SU-DHL-6 (cell line): Measurements from ENCODE around the gene AGBL5.

Experiments used
- H2AFZ ChIP-seq: fragments of 200-600 bp; sonication (generic); 2 replicates; pipeline ENCODE4 v1.6.1; 2014; ENCODE audit warnings: low read depth, mild to moderate bottlenecking, moderate library complexity, mixed read lengths, antibody characterized with exemption, low read length; ENCODE audit not compliant: severe bottlenecking
- H3F3A ChIP-seq: fragments of 200-600 bp; shearing (Covaris generic); 2 replicates; pipeline ENCODE4 v1.6.0; 2016; ENCODE audit warnings: antibody characterized with exemption, mild to moderate bottlenecking; ENCODE audit not compliant: insufficient read depth
- H3K27ac ChIP-seq: fragments of 200-600 bp; sonication (generic); 2 replicates; pipeline ENCODE4 v1.5.1; 2016; ENCODE audit warnings: low read depth, mild to moderate bottlenecking, low read length, moderate library complexity, mixed read lengths
- H3K27me3 ChIP-seq: fragments of 200-600 bp; sonication (generic), shearing (Covaris generic); 2 replicates; pipeline ENCODE4 v1.6.0; 2014; ENCODE audit warnings: mild to moderate bottlenecking, low read length
- H3K36me3 ChIP-seq: fragments of 200-600 bp; sonication (generic); 2 replicates; pipeline ENCODE4 v1.6.1; 2014; ENCODE audit warnings: mild to moderate bottlenecking, low read length, mixed read lengths
- H3K4me2 ChIP-seq: fragments of 300-600, 200-600 bp; shearing (Covaris generic), sonication (generic); 2 replicates; pipeline ENCODE4 v1.6.0; 2014; ENCODE audit warnings: low read length, low read depth, mild to moderate bottlenecking; ENCODE audit not compliant: poor library complexity, severe bottlenecking
- H3K4me3 ChIP-seq: fragments of 200-600 bp; sonication (generic); 2 replicates; pipeline ENCODE4 v1.5.1; 2014; ENCODE audit warnings: antibody characterized with exemption, low read length, mild to moderate bottlenecking, mixed read lengths; ENCODE audit not compliant: insufficient read depth, poor library complexity, severe bottlenecking
- H3K79me2 ChIP-seq: fragments of 200-600 bp; sonication (generic); 2 replicates; pipeline ENCODE4 v1.6.1; 2014; ENCODE audit warnings: mild to moderate bottlenecking, low read length, moderate library complexity; ENCODE audit not compliant: insufficient read depth
- H3K9ac ChIP-seq: fragments of 200-600 bp; sonication (generic); 2 replicates; pipeline ENCODE4 v1.7.0; 2014; ENCODE audit warnings: mild to moderate bottlenecking, low read length
- H3K9me2 ChIP-seq: fragments of 200-600 bp; sonication (generic); replicated peaks from 2 replicates; pipeline ENCODE4 v1.6.1; 2014; ENCODE audit warnings: low read length; ENCODE audit not compliant: insufficient read depth
- H3K9me3 ChIP-seq: fragments of 200-600 bp; sonication (generic); 2 replicates; pipeline ENCODE4 v1.6.1; 2014; ENCODE audit warnings: low read length, mixed read lengths; ENCODE audit not compliant: insufficient read depth
- H4K20me1 ChIP-seq: fragments of 200-600 bp; sonication (generic); 2 replicates; pipeline ENCODE4 v1.6.1; 2014; ENCODE audit warnings: low read depth, mild to moderate bottlenecking, antibody characterized with exemption, low read length, moderate library complexity, mixed read lengths
- CTCF ChIP-seq: fragments of 200-600 bp; sonication (generic); IDR thresholded peaks from one replicate; pipeline ENCODE4 v1.5.1; 2017; ENCODE audit warnings: antibody characterized with exemption, mild to moderate bottlenecking, low read length, moderate library complexity; ENCODE audit not compliant: insufficient read depth, poor library complexity, severe bottlenecking
- EZH2phosphoT487 ChIP-seq: fragments of 200-600 bp; sonication (generic), shearing (Covaris generic); conservative IDR thresholded peaks from 2 replicates; pipeline ENCODE4 v1.6.1; 2018; ENCODE audit warnings: mild to moderate bottlenecking, antibody characterized with exemption, low read length, moderate library complexity, mixed read lengths

The AGBL5 gene

DNA sequence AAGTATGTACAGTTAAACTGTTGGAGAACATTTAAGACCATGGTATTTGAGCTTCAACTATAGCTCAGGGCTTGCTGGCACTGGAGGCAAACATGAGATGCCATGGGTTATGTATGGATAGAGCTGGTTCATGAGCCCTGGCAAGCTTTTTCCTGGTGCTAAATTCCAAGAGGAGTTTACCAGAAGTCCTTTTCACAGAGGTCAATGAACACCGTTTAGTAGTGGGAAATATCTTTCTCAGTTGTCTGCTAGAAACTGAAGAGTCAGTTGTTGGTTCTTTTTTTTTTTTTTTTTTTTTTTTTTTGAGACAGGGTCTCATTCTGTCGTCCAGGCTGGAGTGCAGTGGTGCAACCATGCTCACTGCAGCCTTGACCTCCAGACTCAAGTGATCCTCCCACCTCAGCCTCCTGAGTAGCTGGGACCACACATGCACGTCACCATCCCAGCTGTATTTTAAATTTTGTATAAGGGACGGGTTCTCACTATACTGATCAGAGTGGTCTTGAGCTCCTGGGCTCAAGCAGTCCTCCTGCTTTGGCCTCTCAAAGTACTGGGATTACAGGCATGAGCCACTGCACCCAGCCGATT, 36.4 kb downstream of the AGBL5 start:
- Histone ChIP-seq H3K9ac (no peak overlapping the region), H2AFZ (no peak overlapping the region), H3K4me3 (no peak overlapping the region), H3K27me3 (no peaks in the 10 kb centered on the region), H4K20me1 (no peaks in the 10 kb centered on the region), H3K79me2 (no peaks in the 10 kb centered on the region), H3K9me2 (no peaks in the 10 kb centered on the region), H3K9me3 (no peaks in the 10 kb centered on the region), H3F3A (0 out of 2 replicates have a peak, but pooled peaks cover 3% of the 10 kb centered on the region), H3K36me3 (no peaks in the 10 kb centered on the region), H3K4me2 (no peak overlapping the region), H3K27ac (no peak overlapping the region)
- no peak for TF ChIP-seq CTCF
- no peak for TF ChIP-seq EZH2phosphoT487

DNA sequence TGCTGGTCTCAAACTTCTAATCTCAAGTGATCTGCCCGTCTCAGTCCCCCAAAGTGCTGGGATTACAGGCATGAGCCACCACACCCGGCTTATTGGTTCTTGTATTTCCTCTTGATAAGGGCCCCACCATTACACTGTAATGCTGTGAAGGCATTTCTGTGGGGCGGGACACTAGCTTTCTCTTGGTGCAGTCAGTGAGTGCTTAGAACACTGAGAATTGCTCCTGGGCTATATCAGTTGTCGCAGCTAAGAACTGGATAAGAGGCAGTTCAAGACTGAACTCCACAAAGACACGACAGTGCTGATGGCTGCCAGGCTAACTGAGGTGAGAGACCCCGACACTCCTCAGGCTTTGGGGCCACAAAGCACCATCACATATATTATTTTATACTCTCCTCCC, 37.2 kb downstream of the AGBL5 start:
- Histone ChIP-seq H3K36me3 (no peaks in the 10 kb centered on the region), H3K4me2 (no peak overlapping the region), H2AFZ (no peak overlapping the region), H3K27ac (no peak overlapping the region), H4K20me1 (no peaks in the 10 kb centered on the region), H3K9me3 (no peaks in the 10 kb centered on the region), H3K9ac (no peak overlapping the region), H3K9me2 (no peaks in the 10 kb centered on the region), H3F3A (0 out of 2 replicates have a peak, but pooled peaks cover 3% of the 10 kb centered on the region), H3K79me2 (no peaks in the 10 kb centered on the region), H3K27me3 (no peaks in the 10 kb centered on the region), H3K4me3 (no peak overlapping the region)
- TF ChIP-seq CTCF (no peak), EZH2phosphoT487 (no peak)

GRCh38 chr2:27089111-27089954, 37.9 kb downstream of the AGBL5 start:
- H3K9ac ChIP-seq, result no peak overlapping the region
- no peaks in the 10 kb centered on the region for H3K36me3 ChIP-seq
- TF ChIP-seq EZH2phosphoT487 (no peak), CTCF (no peak)
- no peak overlapping the region for H3K4me2 ChIP-seq
- no peaks in the 10 kb centered on the region for H3K9me3 ChIP-seq
- H2AFZ ChIP-seq, result no peak overlapping the region
- no peaks in the 10 kb centered on the region for H3K27me3 ChIP-seq
- H3K4me3 ChIP-seq, result no peak overlapping the region
- H3K9me2 ChIP-seq, result no peaks in the 10 kb centered on the region
- no peak overlapping the region for H3K27ac ChIP-seq
- H3F3A ChIP-seq, result 0 out of 2 replicates have a peak, but pooled peaks cover 3% of the 10 kb centered on the region
- no peaks in the 10 kb centered on the region for H4K20me1 ChIP-seq
- H3K79me2 ChIP-seq, result no peaks in the 10 kb centered on the region
